Endothelial cell of umbilical vein (primary cell): ENCODE data around the gene NHS. TPM values are rescaled to one million over a fixed set of nuclear protein-coding genes. Genes with fewer than 3 reads are reported as not detected.

Source experiments
- BruUV-seq: library from RNA; stranded (reverse); fragments of 400-500 nt; replicated peaks from 2 replicates; lab custom pipeline; 2021; lab: Mats Ljungman, UMichigan
- CTCF ChIA-PET: fragments of 300-600, 350-600 bp; sonication (Branson Sonifier 250); formaldehyde crosslinking; loops from one replicate; lab custom pipeline; 2021; ENCODE audit warnings: antibody characterized with exemption, inconsistent platforms; lab: Charles Lee
- POLR2A ChIA-PET: fragments of 300-600, 350-600 bp; sonication (Branson Sonifier 250); formaldehyde crosslinking; loops from one replicate; lab custom pipeline; 2021; ENCODE audit warnings: antibody characterized with exemption, inconsistent platforms; lab: Charles Lee
- DNase-seq: peaks from one replicate; pipeline ENCODE4 v3.0.0-alpha.2; 2011; ENCODE audit warnings: low read depth, low spot score
- FAIRE-seq: peaks from 2 replicates; lab custom pipeline; 2011; peaks lifted over from hg19 to GRCh38; lab: Jason Lieb, UNC
- H2AFZ ChIP-seq: 2 replicates; pipeline ENCODE4 v1.6.0; 2012; ENCODE audit warnings: low read depth, low read length, control low read depth, inconsistent platforms
- H3K27ac ChIP-seq: 2 replicates; pipeline ENCODE4 v1.5.1; 2011; ENCODE audit warnings: low read depth, mild to moderate bottlenecking, control low read depth, low read length, moderate library complexity; ENCODE audit not compliant: insufficient read depth
- H3K27me3 ChIP-seq, 2 experiments: 2 replicates each; pipeline versions ENCODE4 v1.6.0 to v1.6.1; 2011; ENCODE audit warnings: low read length in 2 of 2, mixed read lengths in 1 of 2; ENCODE audit not compliant: control insufficient read depth in 2 of 2, insufficient read depth in 2 of 2
- H3K36me3 ChIP-seq, 2 experiments: 2 replicates in 1 of 2; 3 replicates in 1 of 2; pipeline ENCODE4 v1.5.1; 2011; ENCODE audit warnings: low read length in 2 of 2, mild to moderate bottlenecking in 1 of 2, moderate library complexity in 1 of 2; ENCODE audit not compliant: control insufficient read depth in 2 of 2, insufficient read depth in 2 of 2; ENCODE audit errors: extremely low read depth in 1 of 2
- H3K4me1 ChIP-seq: 3 replicates; pipeline ENCODE4 v1.5.1; 2011; ENCODE audit warnings: mild to moderate bottlenecking, low read length; ENCODE audit not compliant: control insufficient read depth, insufficient read depth; ENCODE audit errors: extremely low read depth
- H3K4me2 ChIP-seq: 2 replicates; pipeline ENCODE4 v1.6.1; 2011; ENCODE audit warnings: low read length, control low read depth, mixed read lengths; ENCODE audit not compliant: insufficient read depth
- H3K4me3 ChIP-seq, 3 experiments: fragments of 200-600 bp in 1 of 3; sonication (generic), shearing (Covaris generic) in 1 of 3; replicated peaks in 1 of 3; 2 replicates each; pipeline ENCODE4 v1.5.1; 2011 to 2016; ENCODE audit warnings: control low read depth in 3 of 3, low read length in 3 of 3, mild to moderate bottlenecking in 2 of 3, inconsistent platforms in 1 of 3, low read depth in 1 of 3, moderate library complexity in 1 of 3; ENCODE audit not compliant: insufficient read depth in 1 of 3
- H3K79me2 ChIP-seq: 2 replicates; pipeline ENCODE4 v1.6.0; 2012; ENCODE audit warnings: low read length, inconsistent platforms; ENCODE audit not compliant: control insufficient read depth, insufficient read depth
- H3K9ac ChIP-seq: replicated peaks from 2 replicates; pipeline ENCODE3; 2011; ENCODE audit warnings: low read length, control low read depth; ENCODE audit not compliant: insufficient read depth; ENCODE audit errors: extremely low read depth
- H3K9me1 ChIP-seq: replicated peaks from 3 replicates; pipeline ENCODE4 v1.6.0; 2011; ENCODE audit warnings: mild to moderate bottlenecking, low read length; ENCODE audit not compliant: control insufficient read depth, insufficient read depth; ENCODE audit errors: extremely low read depth
- H3K9me3 ChIP-seq: replicated peaks from 2 replicates; pipeline ENCODE4 v1.5.1; 2012; ENCODE audit warnings: low read length, inconsistent platforms; ENCODE audit not compliant: control insufficient read depth, insufficient read depth
- H4K20me1 ChIP-seq: replicated peaks from 2 replicates; pipeline ENCODE3; 2011; ENCODE audit warnings: mild to moderate bottlenecking, low read length; ENCODE audit not compliant: control insufficient read depth, insufficient read depth; ENCODE audit errors: extremely low read depth
- EZH2 ChIP-seq: IDR thresholded peaks from 2 replicates; pipeline ENCODE4 v1.6.1; 2012; ENCODE audit warnings: borderline replicate concordance, low read depth, mild to moderate bottlenecking, moderate library complexity, low read length, inconsistent platforms; ENCODE audit not compliant: severe bottlenecking
- FOS ChIP-seq: IDR thresholded peaks from 2 replicates; pipeline ENCODE4 v1.6.1; 2011; ENCODE audit warnings: mild to moderate bottlenecking, low read length, moderate library complexity, borderline replicate concordance; ENCODE audit not compliant: insufficient read depth
- GATA2 ChIP-seq: IDR thresholded peaks from 2 replicates; pipeline ENCODE4 v1.7.0; 2011; ENCODE audit warnings: low read depth, mild to moderate bottlenecking, moderate library complexity, mixed read lengths, low read length; ENCODE audit not compliant: insufficient read length, insufficient read depth
- JUN ChIP-seq: IDR thresholded peaks from 2 replicates; pipeline ENCODE4 v1.6.1; 2011; ENCODE audit warnings: borderline replicate concordance, low read depth; ENCODE audit not compliant: insufficient read length, insufficient read depth
- POLR2A ChIP-seq: IDR thresholded peaks from 2 replicates; pipeline ENCODE4 v1.6.1; 2012; ENCODE audit warnings: low read depth, mild to moderate bottlenecking, control low read depth, low read length
- dilution Hi-C: fragments of 300-500 bp; cut with MboI; formaldehyde crosslinking; loops from one replicate; pipeline ENCODE4 v1.15.0; 2019; ENCODE audit warnings: low sequenced_read_pairs; ENCODE audit not compliant: extremely low pct_ligation_motif_present
- intact Hi-C: fragments of 100-400 bp; cut with micrococcal nuclease; formaldehyde crosslinking; loops from one replicate; pipeline ENCODE4 v1.10.0; 2022
- polyA plus RNA-seq, 4 experiments: library from polyadenylated mRNA; depleted of rRNA in 3 of 4; stranded (reverse) in 3 of 4; unstranded in 1 of 4; fragments of >200 nt; gene quantifications; 2 replicates each; pipeline versions ENCODE4 v1.2.1 to v1.2.3, GENCODE V29; 2011 to 2012; ENCODE audit warnings: missing spikeins in 1 of 4
- total RNA-seq: library from RNA; stranded (reverse); gene quantifications from 2 replicates; pipeline ENCODE4 v1.2.3, GENCODE V29; 2021
- TF ChIP-seq, protein P1 (sequence below), 2 donors: IDR thresholded peaks; 1 replicate in 1 of 2; 2 replicates in 1 of 2; pipeline ENCODE4 v1.5.1; 2011; ENCODE audit warnings: low read length in 2 of 2, mild to moderate bottlenecking in 2 of 2, moderate library complexity in 2 of 2, control low read depth in 1 of 2, inconsistent platforms in 1 of 2, low read depth in 1 of 2; ENCODE audit not compliant: insufficient read depth in 1 of 2; ENCODE audit errors: extremely low read depth in 1 of 2
- TF ChIP-seq, protein P2 (sequence below): IDR thresholded peaks from 2 replicates; pipeline ENCODE4 v1.6.1; 2011; ENCODE audit not compliant: insufficient read depth, insufficient read length

Gene NHS
- total and polyA plus RNA-seq, 2 donors (not counting 3 experiments of a cell fraction or from before 2014, with no cell fraction given): 0.07 to 0.46 TPM

DNA sequence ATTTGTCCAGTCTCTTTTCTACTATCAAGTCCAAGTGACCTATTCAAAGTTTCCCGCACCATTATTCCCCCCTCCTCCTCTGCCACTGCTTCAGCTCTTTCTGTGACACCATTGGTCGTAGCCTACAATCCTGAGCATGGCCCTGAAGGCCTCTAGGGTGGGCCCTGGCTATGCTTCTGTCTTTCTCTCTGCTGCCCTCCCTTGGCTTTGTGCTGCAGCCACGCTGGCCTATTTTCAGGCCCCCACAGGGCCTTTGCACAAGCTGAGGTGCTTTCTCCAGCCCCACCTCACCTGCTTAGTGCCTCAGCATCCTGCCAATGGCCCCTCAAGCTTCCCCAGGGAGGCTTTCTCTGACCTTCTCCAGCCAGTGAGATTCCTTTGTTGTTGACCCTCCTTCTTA, 156.5 kb downstream of the NHS start:
- DNase-seq: no peak

More for the DNA sequence above, 156.5 kb downstream of the NHS start:
- Histone ChIP-seq H3K9me3 (no peaks in the 10 kb centered on the region), H4K20me1 (no peaks in the 10 kb centered on the region), H3K9me1 (no peaks in the 10 kb centered on the region), H3K4me1 (no peaks in the 10 kb centered on the region), H3K36me3 (no peaks in the 10 kb centered on the region), H2AFZ (no peak overlapping the region), H3K4me3 (no peak overlapping the region), H3K79me2 (no peaks in the 10 kb centered on the region), H3K9ac (no peak overlapping the region), H3K27me3 (peaks cover 0 to 2% of the 10 kb centered on the region in 2 experiments), H3K4me2 (no peak overlapping the region), H3K27ac (no peak overlapping the region)
- dilution Hi-C loops (no loop called here), intact Hi-C loops (no loop called here)
- CTCF ChIA-PET: interaction anchor here (0.9 to 3.9 kb wide), 3 partner anchors 13 to 165 kb away, joined by 3 to 14 read pairs (median 4); no protein-coding TSS in a partner anchor
- TF ChIP-seq, protein P1, sequence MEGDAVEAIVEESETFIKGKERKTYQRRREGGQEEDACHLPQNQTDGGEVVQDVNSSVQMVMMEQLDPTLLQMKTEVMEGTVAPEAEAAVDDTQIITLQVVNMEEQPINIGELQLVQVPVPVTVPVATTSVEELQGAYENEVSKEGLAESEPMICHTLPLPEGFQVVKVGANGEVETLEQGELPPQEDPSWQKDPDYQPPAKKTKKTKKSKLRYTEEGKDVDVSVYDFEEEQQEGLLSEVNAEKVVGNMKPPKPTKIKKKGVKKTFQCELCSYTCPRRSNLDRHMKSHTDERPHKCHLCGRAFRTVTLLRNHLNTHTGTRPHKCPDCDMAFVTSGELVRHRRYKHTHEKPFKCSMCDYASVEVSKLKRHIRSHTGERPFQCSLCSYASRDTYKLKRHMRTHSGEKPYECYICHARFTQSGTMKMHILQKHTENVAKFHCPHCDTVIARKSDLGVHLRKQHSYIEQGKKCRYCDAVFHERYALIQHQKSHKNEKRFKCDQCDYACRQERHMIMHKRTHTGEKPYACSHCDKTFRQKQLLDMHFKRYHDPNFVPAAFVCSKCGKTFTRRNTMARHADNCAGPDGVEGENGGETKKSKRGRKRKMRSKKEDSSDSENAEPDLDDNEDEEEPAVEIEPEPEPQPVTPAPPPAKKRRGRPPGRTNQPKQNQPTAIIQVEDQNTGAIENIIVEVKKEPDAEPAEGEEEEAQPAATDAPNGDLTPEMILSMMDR (IDR thresholded peaks at IDR 0.05; ENCODE audit: extremely low read depth in 1 of 2, insufficient read depth in 1 of 2, low read depth in 1 of 2, low read length in 2 of 2): no peak
- TF ChIP-seq FOS (no peak), JUN (no peak), EZH2 (no peak), POLR2A (no peak), GATA2 (no peak)
- TF ChIP-seq, protein P2, sequence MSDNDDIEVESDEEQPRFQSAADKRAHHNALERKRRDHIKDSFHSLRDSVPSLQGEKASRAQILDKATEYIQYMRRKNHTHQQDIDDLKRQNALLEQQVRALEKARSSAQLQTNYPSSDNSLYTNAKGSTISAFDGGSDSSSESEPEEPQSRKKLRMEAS: no peak
- POLR2A ChIA-PET: no interaction called here
- BruUV-seq: no TSS peak
- FAIRE-seq: no peak
